Panc1 (cell line): ENCODE results near the gene MAP2K1. TPM values are rescaled to one million over a fixed set of nuclear protein-coding genes. Genes with fewer than 3 reads are reported as not detected.
A peak's percentile ranks its signal among the peaks of the same experiment; 100 is the strongest.

Experiments used
- ATAC-seq: fragments of 200-7000 bp; cut with Tn5 transposase; 2 replicates; pipeline ENCODE4 v1.9.1; 2020; ENCODE audit warnings: mild to moderate bottlenecking, moderate library complexity
- BruUV-seq: library from RNA; stranded (reverse); fragments of 400-500 nt; replicated peaks from 2 replicates; lab custom pipeline; 2021; lab: Mats Ljungman, UMichigan
- CTCF ChIA-PET: fragments of 300-600 bp; sonication (Branson Sonifier 250); formaldehyde crosslinking; loops from one replicate; lab custom pipeline; 2022; ENCODE audit warnings: antibody characterized with exemption; lab: Charles Lee
- POLR2A ChIA-PET: fragments of 300-600 bp; sonication (Branson Sonifier 250); formaldehyde crosslinking; loops from one replicate; lab custom pipeline; 2022; ENCODE audit warnings: antibody characterized with exemption; lab: Charles Lee
- DNase-seq: peaks from one replicate; pipeline ENCODE4 v3.0.0-alpha.2; 2010; ENCODE audit warnings: low read depth, low spot score
- H3K27ac ChIP-seq: 2 replicates; pipeline ENCODE4 v1.5.1; 2011; ENCODE audit warnings: mild to moderate bottlenecking, low read length, inconsistent platforms
- H3K27me3 ChIP-seq: fragments of 200-500 bp; sonication (Bioruptor generic); 2 replicates; pipeline ENCODE4 v1.6.0; 2014; ENCODE audit warnings: low read length, inconsistent platforms; ENCODE audit not compliant: control insufficient read depth, insufficient read depth
- H3K36me3 ChIP-seq: fragments of 200-500 bp; sonication (Bioruptor generic); 2 replicates; pipeline ENCODE4 v1.5.1; 2014; ENCODE audit warnings: inconsistent platforms, mild to moderate bottlenecking, low read length, moderate library complexity; ENCODE audit not compliant: control insufficient read depth, insufficient read depth
- H3K4me1 ChIP-seq: 2 replicates; pipeline ENCODE4 v1.5.1; 2011; ENCODE audit warnings: inconsistent platforms, mild to moderate bottlenecking, low read length, moderate library complexity; ENCODE audit not compliant: control insufficient read depth, insufficient read depth
- H3K4me3 ChIP-seq, 2 experiments: 2 replicates each; pipeline ENCODE4 v1.5.1; 2011 to 2012; ENCODE audit warnings: low read depth in 2 of 2, low read length in 2 of 2, mild to moderate bottlenecking in 2 of 2, inconsistent platforms in 1 of 2, moderate library complexity in 1 of 2
- H3K9me3 ChIP-seq: fragments of 200-500 bp; sonication (Bioruptor generic); 2 replicates; pipeline ENCODE4 v1.5.1; 2014; ENCODE audit warnings: low read depth, mild to moderate bottlenecking, inconsistent platforms, low read length, moderate library complexity; ENCODE audit not compliant: control insufficient read depth, insufficient read depth
- POLR2AphosphoS5 ChIP-seq: IDR thresholded peaks from 2 replicates; pipeline ENCODE4 v1.6.1; 2012; ENCODE audit warnings: mild to moderate bottlenecking, low read depth, low read length, moderate library complexity
- SIN3A ChIP-seq: IDR thresholded peaks from 2 replicates; pipeline ENCODE4 v1.6.1; 2012; ENCODE audit warnings: low read depth, mild to moderate bottlenecking, low read length, moderate library complexity, borderline replicate concordance; ENCODE audit not compliant: insufficient read depth
- TCF7L2 ChIP-seq: IDR thresholded peaks from 2 replicates; pipeline ENCODE4 v1.6.1; 2011; ENCODE audit warnings: mild to moderate bottlenecking, low read depth, low read length, inconsistent platforms
- in situ Hi-C: cut with HindIII; loops from 2 replicates; pipeline ENCODE4 v1.10.0; 2016; ENCODE audit warnings: low sequenced_read_pairs, low pct_unique_long_range_greater_than_20kb
- intact Hi-C: fragments of 100-400 bp; cut with micrococcal nuclease; formaldehyde crosslinking; loops from one replicate; pipeline ENCODE4 v1.10.0; 2022; ENCODE audit not compliant: unreplicated experiment
- total RNA-seq: library from RNA; stranded (reverse); gene quantifications from one replicate; pipeline ENCODE4 v1.2.1, GENCODE V29; 2021; ENCODE audit not compliant: unreplicated experiment
- TF ChIP-seq, protein P1 (sequence below): fragments of 450-650 bp; IDR thresholded peaks from 2 replicates; pipeline ENCODE4 v1.5.1; 2017; ENCODE audit warnings: mild to moderate bottlenecking
- TF ChIP-seq, protein P2 (sequence below), 2 experiments: IDR thresholded peaks; 2 replicates each; pipeline ENCODE4 v1.6.1; 2011 to 2012; ENCODE audit warnings: low read depth in 2 of 2, control low read depth in 1 of 2, low read length in 1 of 2, mild to moderate bottlenecking in 1 of 2, moderate library complexity in 1 of 2; ENCODE audit not compliant: insufficient read depth in 1 of 2

MAP2K1 gene
- total RNA-seq, 1 experiment from 2014 or later: 67.9 TPM

DNA sequence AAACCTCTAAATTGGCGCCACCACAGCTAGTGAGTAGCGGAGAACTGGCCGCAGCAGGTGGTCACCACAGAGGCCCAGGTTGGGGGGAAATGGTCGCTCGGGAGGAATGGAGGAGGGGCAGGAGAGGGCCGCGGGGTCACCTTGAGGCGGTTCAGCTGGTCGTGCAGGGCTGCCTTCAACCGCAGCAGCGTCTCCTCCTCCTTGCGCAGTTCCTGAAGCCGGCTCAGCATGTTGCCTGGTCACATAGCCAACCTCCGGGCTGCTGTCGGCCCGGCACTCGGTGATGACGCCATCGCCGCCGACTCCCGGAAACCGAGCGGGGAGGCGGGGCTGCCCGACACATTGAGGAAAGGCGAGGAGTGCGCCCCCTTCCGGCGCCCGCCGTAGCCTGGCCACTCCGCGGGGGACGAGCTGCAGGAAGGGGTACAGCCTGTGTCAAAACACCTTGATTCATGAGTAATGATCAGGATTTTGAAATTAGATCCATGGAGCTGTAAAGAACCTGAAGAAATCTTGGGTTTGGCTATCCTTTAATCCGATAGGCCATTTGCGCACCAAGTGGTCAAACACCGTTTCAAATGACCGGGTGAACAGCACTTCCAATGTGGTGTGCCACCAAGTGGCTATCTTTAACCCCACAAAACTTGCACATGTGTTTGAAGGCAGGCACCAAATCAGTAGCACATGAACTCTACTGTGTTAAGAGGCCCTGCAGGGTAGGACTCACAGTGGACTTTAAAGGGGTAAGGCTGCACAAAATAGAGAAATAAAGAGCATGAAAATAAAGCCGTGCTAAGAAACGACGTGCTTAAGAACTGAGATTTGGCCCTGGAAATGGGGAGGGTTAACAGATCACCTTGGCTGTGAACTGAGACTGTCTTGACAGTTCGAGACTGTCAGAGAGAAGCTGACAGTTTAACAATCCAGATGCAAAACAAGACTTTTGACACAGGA, 111.1 kb downstream of the MAP2K1 start, which contains the start of gene SNAPC5:
Gene SNAPC5 (minus strand): TSS at position 261 of the 954 bp plus-strand sequence. CDS start 31 bp downstream, at position 230.
- Histone ChIP-seq H3K27ac (peak within 1 kb of the TSS; percentile 93), H3K9me3 (no peaks in the 10 kb centered on the region), H3K27me3 (no peaks in the 10 kb centered on the region), H3K4me3 (peak within 1 kb of the TSS; percentile 76 to 99), H3K36me3 (peaks cover 46% of the 10 kb centered on the region), H3K4me1 (peaks cover 47% of the 10 kb centered on the region)
- intact Hi-C loops (loop anchor here (5.0 kb wide), 1 partner anchor 110 kb away; the partner anchor contains the start of gene MAP2K1), in situ Hi-C loops (no loop called here)
- BruUV-seq: no TSS peak
- ChIA-PET POLR2A (interaction anchor here (0.5 to 1.0 kb wide), 4 partner anchors 90 to 1716 kb away, joined by 3 to 6 read pairs (median 4); partner anchors contain the start of gene TIPIN), CTCF (interaction anchor here (0.5 to 1.1 kb wide), 3 partner anchors 14 to 161 kb away, joined by 3 to 4 read pairs (median 3); no protein-coding TSS in a partner anchor)
- peak; percentile 87 for DNase-seq
- TF ChIP-seq, protein P1, sequence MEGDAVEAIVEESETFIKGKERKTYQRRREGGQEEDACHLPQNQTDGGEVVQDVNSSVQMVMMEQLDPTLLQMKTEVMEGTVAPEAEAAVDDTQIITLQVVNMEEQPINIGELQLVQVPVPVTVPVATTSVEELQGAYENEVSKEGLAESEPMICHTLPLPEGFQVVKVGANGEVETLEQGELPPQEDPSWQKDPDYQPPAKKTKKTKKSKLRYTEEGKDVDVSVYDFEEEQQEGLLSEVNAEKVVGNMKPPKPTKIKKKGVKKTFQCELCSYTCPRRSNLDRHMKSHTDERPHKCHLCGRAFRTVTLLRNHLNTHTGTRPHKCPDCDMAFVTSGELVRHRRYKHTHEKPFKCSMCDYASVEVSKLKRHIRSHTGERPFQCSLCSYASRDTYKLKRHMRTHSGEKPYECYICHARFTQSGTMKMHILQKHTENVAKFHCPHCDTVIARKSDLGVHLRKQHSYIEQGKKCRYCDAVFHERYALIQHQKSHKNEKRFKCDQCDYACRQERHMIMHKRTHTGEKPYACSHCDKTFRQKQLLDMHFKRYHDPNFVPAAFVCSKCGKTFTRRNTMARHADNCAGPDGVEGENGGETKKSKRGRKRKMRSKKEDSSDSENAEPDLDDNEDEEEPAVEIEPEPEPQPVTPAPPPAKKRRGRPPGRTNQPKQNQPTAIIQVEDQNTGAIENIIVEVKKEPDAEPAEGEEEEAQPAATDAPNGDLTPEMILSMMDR: peak; percentile 99
- TF ChIP-seq SIN3A (peak; percentile 98), POLR2AphosphoS5 (peak; percentile 97), TCF7L2 (peak; percentile 61)
- TF ChIP-seq, protein P2, sequence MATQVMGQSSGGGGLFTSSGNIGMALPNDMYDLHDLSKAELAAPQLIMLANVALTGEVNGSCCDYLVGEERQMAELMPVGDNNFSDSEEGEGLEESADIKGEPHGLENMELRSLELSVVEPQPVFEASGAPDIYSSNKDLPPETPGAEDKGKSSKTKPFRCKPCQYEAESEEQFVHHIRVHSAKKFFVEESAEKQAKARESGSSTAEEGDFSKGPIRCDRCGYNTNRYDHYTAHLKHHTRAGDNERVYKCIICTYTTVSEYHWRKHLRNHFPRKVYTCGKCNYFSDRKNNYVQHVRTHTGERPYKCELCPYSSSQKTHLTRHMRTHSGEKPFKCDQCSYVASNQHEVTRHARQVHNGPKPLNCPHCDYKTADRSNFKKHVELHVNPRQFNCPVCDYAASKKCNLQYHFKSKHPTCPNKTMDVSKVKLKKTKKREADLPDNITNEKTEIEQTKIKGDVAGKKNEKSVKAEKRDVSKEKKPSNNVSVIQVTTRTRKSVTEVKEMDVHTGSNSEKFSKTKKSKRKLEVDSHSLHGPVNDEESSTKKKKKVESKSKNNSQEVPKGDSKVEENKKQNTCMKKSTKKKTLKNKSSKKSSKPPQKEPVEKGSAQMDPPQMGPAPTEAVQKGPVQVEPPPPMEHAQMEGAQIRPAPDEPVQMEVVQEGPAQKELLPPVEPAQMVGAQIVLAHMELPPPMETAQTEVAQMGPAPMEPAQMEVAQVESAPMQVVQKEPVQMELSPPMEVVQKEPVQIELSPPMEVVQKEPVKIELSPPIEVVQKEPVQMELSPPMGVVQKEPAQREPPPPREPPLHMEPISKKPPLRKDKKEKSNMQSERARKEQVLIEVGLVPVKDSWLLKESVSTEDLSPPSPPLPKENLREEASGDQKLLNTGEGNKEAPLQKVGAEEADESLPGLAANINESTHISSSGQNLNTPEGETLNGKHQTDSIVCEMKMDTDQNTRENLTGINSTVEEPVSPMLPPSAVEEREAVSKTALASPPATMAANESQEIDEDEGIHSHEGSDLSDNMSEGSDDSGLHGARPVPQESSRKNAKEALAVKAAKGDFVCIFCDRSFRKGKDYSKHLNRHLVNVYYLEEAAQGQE (IDR thresholded peaks at IDR 0.05; ENCODE audit: insufficient read depth in 1 of 2, low read depth in 2 of 2, low read length in 1 of 2): no peak
- peak; percentile 92 for ATAC-seq

DNA sequence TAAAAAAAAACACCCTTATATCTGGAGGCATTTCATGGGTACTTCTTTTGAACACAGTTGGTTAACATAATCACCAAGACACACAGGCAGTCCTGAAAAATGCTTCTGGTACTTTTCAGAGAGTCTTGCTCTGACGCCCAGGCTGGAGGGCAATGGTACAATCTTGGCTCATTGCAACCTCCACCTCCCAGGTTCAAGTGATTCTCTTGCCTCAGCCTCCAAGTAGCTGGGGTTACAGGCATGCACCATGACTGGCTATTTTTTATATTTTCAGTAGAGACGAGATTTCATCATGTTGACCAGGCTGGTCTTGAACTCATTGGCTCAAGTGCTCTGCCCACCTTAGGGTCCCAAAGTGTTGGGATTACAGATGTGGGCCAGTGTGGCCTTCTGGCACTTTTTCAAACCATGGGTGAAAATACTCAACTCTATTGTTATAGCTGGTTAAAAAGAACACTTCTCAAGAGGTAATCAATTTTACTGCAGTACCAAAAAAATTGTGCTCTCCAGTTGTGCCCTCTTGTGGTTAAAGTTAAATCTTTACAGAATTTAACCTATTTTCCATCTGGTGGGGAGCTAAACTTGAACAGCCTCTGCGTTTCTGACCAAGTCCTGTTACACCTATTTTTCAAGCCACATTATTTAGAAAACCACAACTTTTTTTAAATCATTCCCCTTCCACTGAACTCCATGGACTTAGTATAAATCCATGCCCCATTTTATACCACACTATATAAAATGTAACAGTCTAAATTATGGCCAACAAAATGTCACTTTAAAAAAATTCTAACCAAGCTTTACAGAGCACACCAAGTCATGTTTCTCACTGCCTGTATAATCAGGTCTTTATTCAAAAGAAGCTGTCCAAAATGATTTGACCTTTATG, 112.0 kb downstream of the MAP2K1 start:
- peaks cover 47% of the 10 kb centered on the region for H3K4me1 ChIP-seq
- in situ Hi-C loops (no loop called here), intact Hi-C loops (loop anchor here (5.0 kb wide), 1 partner anchor 111 kb away; the partner anchor contains the start of gene MAP2K1)
- DNase-seq (no peak), ATAC-seq (no peak)
- H3K27ac ChIP-seq: no peak overlapping the region
- CTCF ChIA-PET: interaction anchor here (1.1 kb wide), 1 partner anchor 162 kb away, joined by 3 read pairs; no protein-coding TSS in a partner anchor
- no peaks in the 10 kb centered on the region for H3K27me3 ChIP-seq
- H3K36me3 ChIP-seq: peaks cover 50% of the 10 kb centered on the region
- no TSS peak for BruUV-seq
- H3K4me3 ChIP-seq: no peak overlapping the region
- TF ChIP-seq, protein P1: no peak
- TF ChIP-seq POLR2AphosphoS5: peak; percentile 22; the same call in 1 of the 2 replicates
- no peak for TF ChIP-seq TCF7L2
- TF ChIP-seq, protein P2 (IDR thresholded peaks at IDR 0.05; ENCODE audit: insufficient read depth in 1 of 2, low read depth in 2 of 2, low read length in 1 of 2): no peak
- 0 out of 2 replicates have a peak, but pooled peaks have one; percentile 46 for TF ChIP-seq SIN3A
- POLR2A ChIA-PET: interaction anchor here (0.6 to 0.7 kb wide), 3 partner anchors 59 to 1715 kb away, joined by 3 to 4 read pairs (median 3); partner anchors contain the start of gene MAP2K1
- no peaks in the 10 kb centered on the region for H3K9me3 ChIP-seq
